Globus pallidus (tissue), 1 donor: ENCODE results near the gene MTA1.

Experiments
- DNase-seq: peaks from one replicate; pipeline ENCODE4 v3.0.0-alpha.2; 2015; ENCODE audit warnings: low spot score

The MTA1 gene

DNA sequence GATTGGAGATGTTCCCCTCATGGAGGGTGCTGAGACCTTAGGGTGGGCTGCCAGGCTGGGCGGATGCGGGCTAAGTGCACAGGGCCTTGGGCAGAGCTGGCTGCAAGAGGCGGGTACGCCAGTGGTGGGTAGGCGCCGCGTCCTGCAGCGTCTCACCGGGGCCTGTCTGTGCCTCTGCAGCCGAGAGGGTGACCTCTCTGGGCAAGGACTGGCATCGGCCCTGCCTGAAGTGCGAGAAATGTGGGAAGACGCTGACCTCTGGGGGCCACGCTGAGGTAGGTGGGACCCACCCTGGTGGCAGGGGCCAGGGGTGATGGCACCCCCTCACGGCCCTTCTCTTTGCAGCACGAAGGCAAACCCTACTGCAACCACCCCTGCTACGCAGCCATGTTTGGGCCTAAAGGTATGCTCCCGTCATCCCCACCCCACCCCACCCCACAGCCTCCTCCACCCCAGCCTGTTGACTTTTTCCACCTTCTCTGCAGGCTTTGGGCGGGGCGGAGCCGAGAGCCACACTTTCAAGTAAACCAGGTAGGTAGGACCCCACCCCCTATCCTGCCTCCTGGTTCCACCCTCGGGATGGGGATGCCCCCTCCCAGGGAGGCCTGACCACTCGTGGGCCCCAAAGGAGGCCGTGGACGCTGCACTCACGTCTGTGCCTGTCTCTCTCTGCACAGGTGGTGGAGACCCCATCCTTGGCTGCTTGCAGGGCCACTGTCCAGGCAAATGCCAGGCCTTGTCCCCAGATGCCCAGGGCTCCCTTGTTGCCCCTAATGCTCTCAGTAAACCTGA is 68.6 kb downstream of the MTA1 start:
- no peak for DNase-seq

DNA sequence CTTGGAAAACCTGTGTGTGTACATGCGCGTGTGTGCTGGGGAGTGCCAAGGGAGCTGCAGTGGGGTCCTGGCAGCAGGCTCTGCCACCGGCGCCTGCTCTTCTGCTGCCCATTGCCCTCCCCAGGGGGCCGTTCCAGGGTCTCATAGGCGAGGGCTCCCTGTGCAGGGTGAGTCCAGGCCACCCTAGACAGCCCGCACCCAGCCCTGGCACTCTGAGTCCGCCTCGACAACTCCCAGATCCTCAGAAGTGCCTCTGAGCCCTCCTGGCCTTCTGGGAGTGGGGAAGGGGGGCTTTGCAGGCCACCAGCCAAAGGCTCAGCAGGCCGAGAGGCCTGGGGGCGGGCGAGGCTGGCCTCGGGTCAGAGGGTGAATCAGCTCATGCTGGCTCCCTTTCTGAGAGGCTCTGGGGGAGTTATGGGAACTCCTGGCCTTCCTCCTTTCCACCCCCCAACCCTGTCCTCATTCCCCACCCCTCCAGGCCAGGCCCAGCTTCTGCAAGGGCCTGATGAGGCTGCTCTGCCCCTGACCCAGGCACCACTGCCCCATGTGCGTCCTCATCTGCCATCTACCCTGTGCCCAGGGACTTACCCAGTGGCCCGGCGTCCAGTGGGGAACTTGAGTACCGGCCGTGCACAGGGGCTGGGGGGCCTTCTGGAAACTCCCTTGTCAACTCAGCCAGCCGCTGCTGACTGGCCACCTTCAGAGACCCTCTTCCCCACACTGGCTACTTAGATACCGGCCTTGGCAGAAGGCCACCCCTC is 69.3 kb downstream of the MTA1 start:
- DNase-seq, result no peak

DNA sequence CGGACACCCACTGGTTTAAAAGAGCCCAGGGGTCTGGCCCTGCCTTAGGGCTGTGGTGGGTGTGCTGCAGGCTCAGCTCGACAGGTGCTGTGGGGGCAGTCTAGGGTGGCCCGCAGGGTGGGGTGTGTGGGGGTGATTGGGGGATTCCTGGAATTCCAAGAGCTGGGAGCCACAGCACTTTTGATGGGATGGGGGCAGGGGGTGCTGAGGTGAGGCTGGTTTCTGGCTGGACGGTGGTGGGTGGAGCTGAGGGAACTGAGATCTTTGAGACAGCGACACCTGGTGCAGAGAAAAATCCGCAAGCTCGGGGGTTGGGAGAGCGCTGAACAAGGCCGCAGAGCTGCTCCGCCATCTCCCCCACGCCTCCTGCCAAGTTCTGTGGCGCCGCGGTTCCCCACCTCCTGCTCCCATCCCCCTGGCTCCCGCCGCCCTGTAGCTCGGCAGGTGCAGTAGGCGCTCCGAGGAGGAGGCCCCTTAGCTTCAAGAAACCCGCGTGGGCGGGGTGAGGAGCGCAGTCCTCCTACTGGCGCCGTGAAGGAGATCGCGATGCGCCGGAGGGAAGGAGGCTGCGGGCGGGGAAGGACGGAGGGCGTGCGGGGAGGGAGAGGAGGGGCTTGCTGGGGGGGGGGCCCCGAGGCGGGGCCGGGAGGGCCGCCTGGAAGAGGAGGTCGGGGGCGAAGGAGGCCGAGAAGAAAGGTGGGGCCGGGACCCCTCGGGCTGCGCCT is 70.1 kb downstream of the MTA1 start:
- peak; percentile 75 for DNase-seq

- no peak for DNase-seq
Measured at GRCh38 chr14:105490267-105490571, 70.6 kb downstream of the MTA1 start.

GRCh38 chr14:105490572-105491365 is 71.1 kb downstream of the MTA1 start, which contains the start of gene TEDC1:
TEDC1 (plus strand) TSS chr14:105491246; CDS start chr14:105491376, 130 bp downstream.
- peak; percentile 100 for DNase-seq

- DNase-seq, result peak; percentile 53
Measured at GRCh38 chr14:105491366-105491973, 71.8 kb downstream of the MTA1 start.

DNA sequence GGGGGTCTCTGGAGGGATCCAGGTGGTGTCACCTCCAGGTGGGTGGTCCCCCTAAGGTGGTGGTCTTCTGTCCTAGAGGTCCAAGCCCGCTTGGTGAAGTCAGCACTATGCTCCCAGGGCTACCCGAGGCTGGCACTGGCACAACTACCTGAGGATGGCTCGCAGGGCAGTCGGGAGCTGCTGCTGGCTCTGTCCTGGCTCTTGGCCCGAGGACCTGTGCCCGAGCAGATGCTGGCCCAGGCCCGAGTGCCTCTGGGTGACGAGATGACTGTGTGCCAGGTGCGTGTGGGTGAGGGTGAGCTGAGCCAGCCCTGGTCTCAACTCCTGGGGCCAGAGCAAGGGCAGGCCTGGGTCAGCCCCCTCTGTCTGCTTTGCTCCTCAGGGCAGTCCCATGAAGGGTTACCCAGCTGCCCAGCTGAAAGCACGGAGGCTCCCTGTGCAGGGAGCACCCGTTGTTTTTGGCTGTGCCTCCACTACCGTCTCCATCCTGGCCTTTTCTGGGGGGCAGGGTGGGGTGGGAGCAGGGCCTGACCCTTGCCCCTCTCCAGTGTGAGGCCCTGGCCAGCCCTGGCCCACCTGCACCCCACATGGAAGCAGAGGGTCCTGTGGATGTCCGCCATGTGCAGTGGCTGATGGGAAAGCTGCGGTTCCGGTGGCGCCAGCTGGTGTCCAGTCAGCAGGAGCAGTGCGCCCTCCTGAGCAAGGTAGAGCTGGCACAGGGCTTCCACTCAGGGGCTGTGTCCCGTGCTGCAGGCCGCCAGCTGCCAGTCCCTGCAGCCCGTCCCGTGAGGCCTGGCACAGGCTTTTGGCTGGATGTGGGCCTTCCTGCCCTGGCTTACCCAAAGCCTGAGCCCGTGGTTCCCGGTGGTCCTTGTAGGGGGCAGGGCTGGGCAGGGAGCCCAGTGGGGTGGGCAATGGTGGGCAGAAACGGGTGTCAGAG is 72.7 kb downstream of the MTA1 start:
- no peak for DNase-seq

GRCh38 chr14:105492971-105493871 is 73.6 kb downstream of the MTA1 start:
- DNase-seq, result no peak

- no peak for DNase-seq
Measured at GRCh38 chr14:105493921-105494605, 74.4 kb downstream of the MTA1 start.

DNA sequence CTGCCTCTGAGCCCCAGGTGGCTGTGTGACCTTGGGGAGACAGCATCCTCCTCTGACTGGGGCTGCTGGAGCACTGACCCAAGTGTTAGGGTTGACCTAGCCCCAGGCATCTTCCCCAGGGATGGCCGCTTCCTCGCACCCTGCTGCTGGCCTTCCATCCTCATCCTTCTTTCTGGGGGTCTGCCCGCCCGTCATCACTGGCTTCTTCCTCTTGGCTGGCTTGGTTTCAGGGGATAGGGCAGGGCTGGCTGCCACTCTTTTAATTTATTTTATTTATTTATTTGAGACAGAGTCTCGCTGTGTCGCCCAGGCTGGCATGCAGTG is 74.9 kb downstream of the MTA1 start:
- no peak for DNase-seq

DNA sequence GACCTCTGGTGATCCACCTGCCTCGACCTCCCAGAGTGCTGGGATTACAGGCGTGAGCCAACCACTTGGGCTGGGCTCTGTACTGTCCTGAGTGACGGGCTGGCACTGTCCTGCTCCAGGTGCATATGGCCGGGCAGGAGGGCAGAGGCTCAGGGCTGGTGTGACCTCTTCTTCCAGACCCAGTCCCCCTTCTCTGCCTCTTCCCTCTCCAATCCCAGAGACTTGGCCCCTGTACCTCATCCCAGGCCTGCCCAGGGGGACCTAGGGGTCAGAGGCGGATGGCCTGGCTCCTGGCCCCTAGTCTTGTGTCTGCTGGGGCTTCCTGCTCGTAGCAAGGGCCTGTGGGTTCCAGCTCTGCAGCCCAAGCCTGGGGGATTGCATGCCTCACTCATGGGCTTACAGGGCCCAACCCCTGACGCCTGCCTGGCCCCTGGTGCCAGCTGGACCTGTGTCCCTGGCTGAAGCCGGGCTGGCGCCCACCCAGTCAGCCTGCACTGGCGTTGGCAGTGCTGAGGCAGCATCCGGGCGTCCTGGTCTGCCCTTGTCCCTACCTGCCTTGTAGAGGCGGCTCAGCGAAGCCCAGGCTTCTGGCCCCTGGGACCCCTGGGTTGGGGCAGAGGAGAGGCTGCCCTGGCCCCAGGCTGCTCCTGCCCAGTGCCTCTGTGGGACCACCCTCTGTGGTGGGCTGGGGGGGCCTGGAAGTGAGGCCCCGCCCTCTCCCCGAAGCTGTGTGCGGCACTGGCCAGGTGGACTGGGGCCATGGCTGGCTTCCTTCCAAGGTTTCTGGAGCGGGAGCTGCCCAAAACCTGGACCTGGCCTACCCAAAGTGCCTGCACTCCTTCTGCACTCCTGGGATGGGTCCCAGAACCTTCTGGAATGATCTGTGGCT is 75.7 kb downstream of the MTA1 start:
- no peak for DNase-seq

GRCh38 chr14:105495990-105496830 is 76.6 kb downstream of the MTA1 start:
- no peak for DNase-seq

DNA sequence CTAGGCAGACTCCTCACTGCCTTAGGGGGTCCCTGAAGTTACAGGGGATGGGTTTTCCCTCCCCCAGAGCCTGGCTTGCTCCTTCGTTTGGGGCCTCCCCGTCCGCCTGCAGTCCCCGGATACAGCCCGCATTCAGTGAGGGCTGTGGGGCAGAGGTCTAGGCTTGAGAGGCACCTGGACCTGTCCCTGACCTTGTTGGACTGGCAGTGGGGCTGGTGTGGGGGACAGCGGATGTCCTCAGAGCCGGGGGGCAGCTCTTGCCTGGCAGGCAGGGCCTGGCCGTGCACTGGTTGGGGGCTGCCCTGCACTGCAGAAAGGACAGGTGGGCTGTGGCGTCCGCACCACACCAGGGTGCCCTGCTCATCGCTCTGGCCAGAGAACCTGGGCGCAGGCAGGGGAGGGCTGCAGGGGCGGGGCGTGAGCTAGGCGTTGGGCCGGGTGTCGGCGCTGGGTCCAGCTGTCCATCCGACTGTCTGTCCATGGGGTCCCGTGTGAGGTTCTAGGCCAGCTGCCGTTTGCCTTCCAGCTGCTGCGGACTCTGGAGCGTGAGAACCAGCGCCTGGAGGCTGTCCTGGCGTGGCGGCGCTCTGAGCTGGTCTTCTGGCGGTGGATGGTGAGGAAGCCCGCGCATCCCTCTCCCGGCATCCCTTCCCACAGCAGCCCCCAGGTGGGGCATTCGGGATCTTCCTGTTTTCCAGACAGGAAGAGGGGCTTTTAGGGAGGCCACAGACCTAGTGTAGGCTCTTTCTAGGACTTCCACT is 77.4 kb downstream of the MTA1 start:
- no peak for DNase-seq

GRCh38 chr14:105497671-105498429 is 78.2 kb downstream of the MTA1 start:
- no peak for DNase-seq
